Measurements from ENCODE around the gene C10orf71. TPM values are rescaled to one million over a fixed set of nuclear protein-coding genes. Genes with fewer than 3 reads are reported as not detected.

C10orf71 gene
- total RNA-seq, 1 experiment from 2014 or later, result not detected

DNA sequence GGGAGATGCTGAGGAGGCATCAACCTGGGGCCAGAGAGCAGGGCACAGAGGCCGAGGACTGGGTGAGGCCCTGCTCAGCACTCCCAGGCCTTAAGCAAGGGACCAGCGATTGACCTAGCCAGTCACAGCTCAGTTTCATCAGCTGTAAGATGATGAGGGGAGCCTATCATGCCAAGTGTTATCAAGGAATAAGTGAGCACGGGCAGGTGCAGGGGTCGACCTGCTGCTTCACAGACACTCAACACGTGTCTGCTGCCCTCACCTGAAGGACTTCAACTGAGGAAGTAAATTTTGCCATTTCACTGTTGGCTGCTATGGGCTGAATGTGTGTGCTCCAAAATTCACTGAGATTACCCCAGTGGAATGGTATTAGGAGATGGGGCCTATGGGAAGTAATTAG is 9.9 kb downstream of the C10orf71 start:
- DNase-seq (ENCODE audit: low read depth), result no peak
- in situ Hi-C loops (cut with HindIII; ENCODE audit: low pct_unique_long_range_greater_than_20kb, low sequenced_read_pairs), result no loop called here

DNA sequence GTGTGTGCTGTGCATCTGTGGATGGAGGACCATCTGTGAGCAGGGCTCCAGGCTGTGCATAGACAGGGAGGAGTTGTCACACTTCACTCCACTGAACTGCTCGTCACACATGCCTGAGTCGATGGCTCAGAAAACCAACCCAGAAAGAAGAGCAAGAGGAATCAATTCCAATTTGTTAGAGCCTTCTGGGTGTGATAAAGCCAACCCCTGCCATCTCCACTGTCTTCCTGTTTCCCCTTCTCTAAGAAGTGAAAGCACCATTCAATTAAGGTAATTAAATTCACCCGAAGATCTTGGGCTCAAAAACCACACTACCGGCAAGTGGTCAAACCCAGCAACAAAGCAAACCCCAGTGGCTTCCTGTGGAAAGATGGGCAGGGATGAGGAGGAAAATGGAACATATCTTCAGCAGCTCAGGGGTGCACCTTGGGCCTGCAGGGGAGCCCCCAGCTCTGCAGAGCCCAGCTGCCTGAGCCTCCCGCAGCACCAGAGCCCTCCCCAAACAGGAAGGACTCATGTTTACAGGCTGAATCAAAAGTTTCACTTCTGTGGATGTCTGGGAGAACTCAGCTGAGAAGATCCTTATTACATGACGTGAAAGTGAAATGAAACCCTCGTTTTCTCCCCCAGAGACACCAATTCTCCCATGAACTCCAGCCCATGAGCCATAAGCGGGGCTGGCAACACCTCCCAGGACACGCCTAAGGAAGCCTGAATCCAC is 10.9 kb downstream of the C10orf71 start:
- in situ Hi-C loops (cut with HindIII; ENCODE audit: low pct_unique_long_range_greater_than_20kb, low sequenced_read_pairs), result no loop called here
- no peak for DNase-seq (ENCODE audit: low read depth)

DNA sequence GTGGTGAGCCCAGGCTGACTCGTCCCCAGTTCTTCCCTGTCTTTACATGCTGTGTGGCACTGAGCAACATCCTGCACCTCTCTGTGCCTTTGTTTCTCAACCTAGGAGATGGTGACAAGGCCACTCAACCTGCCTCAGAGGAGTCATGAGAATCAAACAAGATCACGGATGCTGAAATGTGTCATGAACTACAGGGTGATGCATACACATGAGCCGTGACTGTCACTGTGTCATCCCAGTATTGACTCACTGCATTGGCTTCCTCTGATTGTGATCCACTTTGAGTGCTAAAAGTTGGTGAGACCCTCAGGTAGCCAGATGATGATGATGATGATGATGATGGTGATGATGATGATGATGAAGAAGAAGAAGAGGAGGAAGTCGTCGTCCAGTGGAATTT is 11.5 kb downstream of the C10orf71 start:
- DNase-seq (ENCODE audit: low read depth), result no peak
- in situ Hi-C loops (cut with HindIII; ENCODE audit: low pct_unique_long_range_greater_than_20kb, low sequenced_read_pairs), result no loop called here

DNA sequence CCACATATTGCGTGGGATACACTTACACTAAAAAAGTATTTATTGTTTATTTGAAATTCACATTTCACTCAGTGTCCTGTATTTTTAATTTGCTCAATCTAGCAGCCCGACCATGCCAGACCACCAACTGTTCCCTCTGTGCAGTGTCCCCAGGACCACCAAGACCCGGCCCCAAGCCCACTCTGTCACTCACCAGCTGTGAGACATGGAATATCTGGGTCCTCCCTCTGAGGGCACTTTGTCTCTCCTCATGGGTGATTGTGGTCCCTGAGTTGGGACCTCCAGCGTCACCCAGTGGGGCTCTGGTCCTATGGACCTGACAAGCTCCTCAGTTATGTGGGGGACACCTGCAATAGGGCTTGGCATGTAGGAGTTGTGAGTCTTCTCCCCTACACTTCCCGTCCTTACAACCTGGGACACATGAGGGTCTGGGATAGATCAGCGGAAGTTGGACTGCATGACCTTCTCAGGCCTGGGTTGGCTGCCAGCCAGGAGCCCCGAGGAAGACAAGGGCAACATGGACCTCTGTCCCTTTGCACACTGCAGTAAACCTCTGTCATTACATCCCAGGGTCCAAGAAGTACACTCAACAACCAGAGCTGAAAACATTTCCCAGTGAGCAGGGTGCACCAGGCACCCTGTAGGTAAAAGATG is 12.1 kb downstream of the C10orf71 start:
- in situ Hi-C loops (cut with HindIII; ENCODE audit: low pct_unique_long_range_greater_than_20kb, low sequenced_read_pairs), result no loop called here

DNA sequence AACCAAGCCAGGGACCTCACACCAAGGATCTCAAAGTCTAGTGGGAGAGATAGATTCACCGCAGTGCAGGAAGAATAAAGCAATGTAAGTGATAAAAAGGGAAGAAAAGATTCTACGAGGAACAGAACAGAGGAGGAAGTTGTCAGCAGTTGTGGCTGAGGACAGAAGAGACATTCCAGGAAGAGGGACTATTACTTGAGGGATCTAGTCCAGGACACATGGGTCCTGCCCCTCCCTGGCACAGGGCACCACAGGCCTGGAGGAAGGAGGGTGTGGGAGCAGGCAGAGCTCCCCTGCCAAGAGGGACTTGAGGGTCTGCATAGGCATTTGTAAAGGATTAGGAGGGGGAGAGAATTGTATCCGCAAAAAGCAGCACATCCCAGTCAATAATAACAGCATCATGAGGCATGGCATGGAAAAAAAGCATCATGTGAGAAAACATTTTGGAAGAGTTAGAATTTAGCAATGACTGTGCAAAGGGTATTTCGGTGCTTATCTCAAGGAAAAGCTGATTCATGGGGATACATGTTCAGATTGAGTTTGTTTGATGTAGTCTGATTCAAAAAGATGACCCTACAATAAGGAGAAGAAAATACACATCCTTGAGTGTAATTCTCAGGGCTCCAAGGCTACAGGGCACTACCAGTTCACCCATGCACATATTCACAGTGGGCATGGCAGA is 12.7 kb downstream of the C10orf71 start:
- in situ Hi-C loops (cut with HindIII; ENCODE audit: low pct_unique_long_range_greater_than_20kb, low sequenced_read_pairs), result no loop called here
- no peak for DNase-seq (ENCODE audit: low read depth)

More for the DNA sequence above, 12.1 kb downstream of the C10orf71 start:
- no peak for DNase-seq (ENCODE audit: low read depth)

DNA sequence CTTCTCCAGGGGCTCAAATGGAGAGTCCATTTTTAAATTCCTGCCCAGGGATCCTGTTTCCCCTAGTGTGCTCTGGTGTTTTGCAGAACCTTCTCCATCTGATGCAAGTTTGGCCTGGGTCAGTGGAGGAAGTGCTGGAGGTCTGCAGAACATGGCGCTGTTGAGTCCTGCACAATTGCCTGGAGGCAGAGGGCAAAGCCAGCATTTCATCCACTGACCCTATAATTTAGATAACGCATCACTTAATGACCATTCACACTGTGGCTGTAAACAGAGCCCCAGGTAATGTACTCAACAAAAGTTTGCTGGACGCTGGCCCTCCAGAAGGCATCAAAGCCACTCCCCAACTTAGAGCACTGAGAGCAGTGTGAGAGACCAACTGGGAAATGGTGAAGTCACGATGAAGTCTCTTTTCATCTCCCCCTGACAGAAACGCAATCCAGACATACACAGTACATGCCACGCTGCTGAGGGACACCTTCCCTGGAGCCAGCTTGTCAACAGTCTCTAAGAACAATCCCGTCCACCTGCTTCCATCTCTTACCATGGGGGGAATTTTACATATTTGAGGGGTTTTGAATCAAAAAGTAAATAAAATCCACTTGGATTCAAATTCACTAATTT is 13.4 kb downstream of the C10orf71 start:
- in situ Hi-C loops (cut with HindIII; ENCODE audit: low pct_unique_long_range_greater_than_20kb, low sequenced_read_pairs), result no loop called here
- DNase-seq (ENCODE audit: low read depth), result no peak

DNA sequence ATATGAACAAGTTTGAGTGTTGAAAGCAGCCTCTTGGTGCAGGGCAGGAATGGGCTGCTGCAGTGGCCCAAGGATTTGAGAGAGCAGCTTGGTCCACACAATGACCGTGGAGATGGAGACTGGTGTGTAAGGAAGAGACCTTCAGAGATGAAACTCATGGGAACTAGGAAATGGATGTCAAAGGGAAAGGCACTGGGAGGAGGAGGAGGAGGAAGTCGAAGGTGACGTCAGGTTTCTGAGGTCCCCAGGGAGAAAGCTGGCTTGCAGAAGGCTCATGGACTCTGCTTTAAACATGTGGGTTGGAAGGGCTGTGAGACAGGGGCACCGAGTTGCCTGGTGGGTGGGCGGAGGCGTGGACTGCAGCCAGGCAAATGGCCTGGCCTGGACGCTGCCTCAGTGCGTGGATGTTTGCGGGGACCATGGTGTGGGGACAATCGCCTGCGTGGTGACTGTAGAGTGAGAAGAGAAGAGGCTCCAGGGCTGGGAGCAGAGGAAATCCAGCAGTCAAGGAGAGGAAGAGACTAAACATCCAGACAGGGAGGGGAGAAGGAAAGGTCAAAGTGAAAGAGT is 14.6 kb downstream of the C10orf71 start:
- in situ Hi-C loops (cut with HindIII; ENCODE audit: low pct_unique_long_range_greater_than_20kb, low sequenced_read_pairs), result no loop called here
- no peak for DNase-seq (ENCODE audit: low read depth)

DNA sequence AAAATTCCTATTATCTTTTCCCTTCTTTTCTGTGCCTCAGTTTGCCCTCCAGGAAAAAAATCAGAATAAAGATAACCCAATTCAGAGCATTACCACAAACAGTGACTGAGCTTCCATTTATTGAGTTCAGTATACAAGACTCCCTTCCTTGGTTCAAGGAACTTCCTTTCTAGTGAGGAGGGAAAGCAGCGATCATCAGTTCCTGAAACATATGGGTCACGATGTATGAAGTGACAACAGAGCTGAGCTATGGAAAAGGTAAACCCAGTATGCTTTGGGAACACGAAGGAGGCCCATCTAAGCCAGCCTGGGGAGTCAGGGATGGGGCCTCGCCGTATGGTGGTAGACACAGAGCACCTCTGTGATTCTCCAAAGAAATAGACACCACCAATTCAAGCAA is 15.8 kb downstream of the C10orf71 start:
- DNase-seq (ENCODE audit: low read depth), result no peak
- in situ Hi-C loops (cut with HindIII; ENCODE audit: low pct_unique_long_range_greater_than_20kb, low sequenced_read_pairs), result no loop called here

DNA sequence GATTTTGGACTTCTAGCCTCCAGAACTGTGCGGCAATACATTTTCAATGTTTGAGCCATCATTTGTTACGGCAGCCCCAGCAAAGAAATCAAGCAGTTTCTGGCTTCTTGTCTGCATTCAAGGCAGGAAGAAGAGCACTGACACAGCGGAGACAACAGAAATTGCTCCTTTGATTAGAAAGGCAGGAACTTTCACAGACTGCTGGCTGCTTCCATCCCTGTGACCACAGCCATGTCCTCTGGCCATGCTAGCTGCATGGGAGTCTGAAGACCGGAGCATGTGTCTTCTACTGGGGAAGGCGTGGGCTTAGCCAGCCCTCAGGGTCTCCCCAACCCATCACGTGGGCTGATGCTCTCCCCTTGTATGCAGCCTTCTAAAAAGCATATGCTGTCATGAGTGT is 19.1 kb downstream of the C10orf71 start:
- DNase-seq (ENCODE audit: low read depth), result no peak
- in situ Hi-C loops (cut with HindIII; ENCODE audit: low pct_unique_long_range_greater_than_20kb, low sequenced_read_pairs), result no loop called here

DNA sequence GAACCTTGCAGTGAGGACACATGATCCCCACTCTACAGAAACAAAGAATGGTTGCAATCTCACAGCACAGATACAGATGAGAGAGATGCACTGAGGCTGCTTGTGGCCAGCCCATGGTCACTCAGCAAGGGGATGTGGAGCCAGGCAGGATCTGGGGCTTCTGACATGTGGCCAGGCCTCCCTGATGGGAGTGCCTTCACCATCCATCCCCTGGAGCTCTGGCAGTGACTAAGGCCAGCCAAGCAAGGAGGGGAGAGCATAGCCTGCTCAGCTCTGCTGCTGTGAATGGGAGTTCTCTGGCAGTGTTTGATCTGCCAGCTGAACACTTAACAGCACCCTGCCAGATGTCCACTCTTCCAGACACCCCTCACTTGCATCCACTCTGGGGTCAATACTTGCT is 19.8 kb downstream of the C10orf71 start:
- in situ Hi-C loops (cut with HindIII; ENCODE audit: low pct_unique_long_range_greater_than_20kb, low sequenced_read_pairs), result no loop called here
- no peak for DNase-seq (ENCODE audit: low read depth)

DNA sequence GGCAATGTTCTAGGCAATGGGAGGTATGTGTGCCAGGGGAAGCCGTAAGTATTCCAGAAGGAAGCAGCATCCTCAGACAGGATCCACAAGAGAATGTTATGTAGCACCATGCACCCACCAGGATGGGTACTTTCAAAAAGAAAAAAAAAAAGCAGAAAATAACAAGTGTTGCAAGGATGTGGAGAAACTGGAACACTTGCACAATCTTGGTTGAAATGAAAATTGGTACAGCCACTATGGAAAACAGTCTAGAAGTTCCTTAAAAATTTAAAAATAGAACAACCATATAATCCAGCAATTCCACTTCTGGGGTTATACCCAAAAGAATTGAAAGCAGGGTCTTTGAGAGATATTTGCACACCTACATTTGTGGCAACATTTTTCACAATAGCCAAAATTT is 20.2 kb downstream of the C10orf71 start:
- no peak for DNase-seq (ENCODE audit: low read depth)
- in situ Hi-C loops (cut with HindIII; ENCODE audit: low pct_unique_long_range_greater_than_20kb, low sequenced_read_pairs), result no loop called here

DNA sequence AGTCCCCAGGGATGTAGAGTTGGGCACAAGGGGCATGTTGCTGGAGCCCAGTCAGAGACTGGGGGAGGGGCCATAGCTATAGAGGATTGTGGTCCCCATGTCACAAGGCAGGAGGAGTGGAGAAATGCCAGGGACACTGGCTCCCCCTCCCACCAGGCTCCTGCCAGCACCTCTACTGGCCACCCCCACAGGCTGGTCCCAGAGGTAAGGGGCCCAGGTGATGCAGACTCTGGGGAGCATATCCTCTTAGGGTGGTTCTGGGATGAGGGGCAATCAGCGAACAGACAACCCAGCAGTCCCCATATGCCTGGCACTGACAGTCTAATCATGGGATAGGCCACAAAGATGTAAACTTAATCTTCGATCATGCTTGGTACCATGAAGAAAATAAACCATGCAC is 21.2 kb downstream of the C10orf71 start:
- DNase-seq (ENCODE audit: low read depth), result no peak
- in situ Hi-C loops (cut with HindIII; ENCODE audit: low pct_unique_long_range_greater_than_20kb, low sequenced_read_pairs), result no loop called here

DNA sequence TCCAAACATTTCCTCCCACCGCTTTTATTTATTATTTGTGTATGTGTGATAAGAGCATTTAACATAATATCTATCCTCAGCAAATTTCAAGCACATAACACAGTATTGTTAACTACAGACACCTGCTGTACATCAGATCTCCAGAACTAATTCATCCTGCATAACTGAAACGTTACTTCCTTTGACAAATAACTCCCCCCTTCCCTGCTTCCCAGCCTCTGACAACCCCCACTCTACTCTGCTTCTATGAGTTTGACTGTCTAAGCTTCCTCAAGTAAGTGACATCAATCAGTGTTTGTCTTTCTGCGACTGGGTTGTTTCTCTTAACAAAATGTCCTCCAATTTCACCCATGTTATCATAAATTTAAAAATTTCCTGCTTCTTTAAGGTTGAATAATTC is 22.1 kb downstream of the C10orf71 start:
- DNase-seq (ENCODE audit: low read depth), result no peak
- in situ Hi-C loops (cut with HindIII; ENCODE audit: low pct_unique_long_range_greater_than_20kb, low sequenced_read_pairs), result no loop called here

DNA sequence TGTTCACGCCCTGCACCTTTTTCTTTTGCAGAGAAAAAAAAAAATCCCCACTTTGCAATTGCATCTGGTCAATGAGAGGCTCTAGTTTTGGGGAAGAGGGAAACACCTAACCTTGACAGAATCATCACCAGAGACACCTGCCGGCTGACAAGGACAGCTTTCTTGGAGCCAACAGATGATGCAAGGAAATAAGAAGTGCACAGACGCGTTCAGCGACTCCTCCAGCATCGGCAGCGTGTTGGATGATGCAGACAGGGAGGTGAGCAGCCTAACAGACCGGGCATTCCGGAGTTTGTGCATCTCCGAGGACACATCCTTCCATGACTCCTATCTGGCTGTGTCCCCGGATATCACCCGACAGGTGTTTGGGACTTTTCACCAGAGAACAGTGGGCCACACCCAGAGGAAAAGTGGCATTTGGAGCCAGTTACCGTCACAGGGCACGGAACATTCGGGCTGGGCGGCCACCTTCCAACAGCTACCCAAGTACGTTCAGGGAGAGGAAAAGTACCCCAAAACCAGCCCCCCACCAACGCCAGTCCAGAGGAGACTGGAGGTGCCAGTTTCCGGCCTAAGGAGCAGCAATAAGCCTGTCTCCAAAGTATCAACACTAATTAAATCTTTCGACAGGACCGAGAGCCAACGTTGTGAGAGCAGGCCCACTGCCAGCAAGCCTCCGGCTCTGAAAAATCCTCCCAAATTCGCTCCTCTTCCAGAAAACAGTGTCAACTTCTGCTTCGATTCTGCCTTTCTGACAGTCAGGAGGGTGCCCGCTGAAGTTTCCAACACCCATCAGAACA is 23.6 kb downstream of the C10orf71 start:
- DNase-seq (ENCODE audit: low read depth), result no peak
- in situ Hi-C loops (cut with HindIII; ENCODE audit: low pct_unique_long_range_greater_than_20kb, low sequenced_read_pairs), result no loop called here

DNA sequence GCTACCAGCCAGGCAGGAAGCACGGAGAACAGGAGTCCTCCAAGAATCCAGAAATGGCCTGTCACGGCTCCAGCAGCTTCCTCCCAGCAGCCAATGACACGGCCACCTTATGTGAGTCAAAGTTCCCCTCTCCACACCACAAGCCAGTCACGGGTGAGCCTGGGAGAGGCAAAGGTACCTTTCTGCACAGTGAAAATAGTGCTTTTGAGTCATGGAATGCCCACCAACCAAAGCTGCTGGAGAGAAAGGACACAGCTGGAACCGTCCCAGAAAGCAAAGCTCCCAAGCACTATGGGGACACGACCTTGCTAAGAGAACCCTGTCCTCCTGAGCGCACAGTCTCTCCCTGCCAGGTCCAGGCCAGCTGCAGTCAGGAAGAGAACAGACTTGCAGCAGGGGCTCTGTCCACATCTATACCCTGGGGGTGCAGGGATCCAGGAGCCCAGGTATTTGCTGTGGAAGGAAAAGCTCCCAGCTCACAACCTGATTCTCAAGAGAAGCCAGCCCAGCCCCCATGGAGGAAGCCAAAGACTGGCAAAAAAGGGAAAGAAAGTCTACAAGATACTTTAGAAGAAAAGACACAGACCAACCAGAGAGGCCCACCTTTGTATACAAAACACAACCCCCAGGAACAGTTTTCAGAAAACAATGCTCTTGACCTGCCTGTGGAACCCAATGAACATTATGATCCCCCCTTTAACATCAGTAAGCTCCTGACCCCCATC is 24.4 kb downstream of the C10orf71 start:
- no peak for DNase-seq (ENCODE audit: low read depth)
- in situ Hi-C loops (cut with HindIII; ENCODE audit: low pct_unique_long_range_greater_than_20kb, low sequenced_read_pairs), result no loop called here

DNA sequence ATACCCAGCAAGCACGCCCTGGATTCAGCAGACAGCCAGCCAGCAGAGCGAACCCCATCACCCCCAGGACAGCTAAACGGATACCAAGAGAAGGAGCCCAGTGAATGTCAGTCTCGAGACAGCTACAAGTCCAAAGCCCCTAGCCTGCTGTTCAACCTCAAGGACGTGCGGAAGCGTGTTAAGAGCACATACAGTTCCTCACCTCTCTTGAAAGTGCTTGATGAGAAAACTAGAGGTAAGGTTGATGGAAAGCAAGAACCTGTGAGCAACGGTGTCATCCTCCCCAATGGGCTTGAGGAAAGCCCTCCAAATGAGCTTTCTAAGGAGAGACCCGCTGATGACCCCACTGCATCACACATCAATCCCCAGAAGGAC is 24.9 kb downstream of the C10orf71 start:
- DNase-seq (ENCODE audit: low read depth), result no peak
- in situ Hi-C loops (cut with HindIII; ENCODE audit: low pct_unique_long_range_greater_than_20kb, low sequenced_read_pairs), result no loop called here

DNA sequence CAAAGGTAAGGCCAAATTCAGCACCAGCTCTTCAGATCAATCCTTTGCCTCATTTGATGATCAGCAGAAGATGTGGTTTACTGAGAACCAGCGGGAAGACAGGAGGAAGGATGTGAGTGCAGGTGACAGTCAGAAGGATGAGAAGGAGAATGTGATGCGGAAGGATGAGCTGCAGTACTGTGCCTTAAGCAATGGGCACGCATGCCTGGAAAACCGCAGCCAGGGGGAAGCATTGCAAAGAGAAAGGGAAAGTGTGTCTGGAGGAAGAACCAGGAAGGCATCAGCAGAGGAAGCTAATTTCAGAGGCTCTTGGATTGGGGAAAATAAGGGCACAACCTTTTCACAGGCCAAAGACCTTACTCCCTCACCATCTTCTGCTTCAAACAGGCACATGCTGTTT is 25.7 kb downstream of the C10orf71 start:
- in situ Hi-C loops (cut with HindIII; ENCODE audit: low pct_unique_long_range_greater_than_20kb, low sequenced_read_pairs), result no loop called here
- DNase-seq (ENCODE audit: low read depth), result no peak

Measured in Caki2 (cell line).